ENCODE data around the gene TBC1D10B. TPM values are rescaled to one million over a fixed set of nuclear protein-coding genes. Genes with fewer than 3 reads are reported as not detected.

The TBC1D10B gene
- total RNA-seq, 6 experiments from 2014 or later, result 7.9 to 12.3 (median 10.6) TPM

- WGBS (ENCODE audit: insufficient coverage, low coverage, low lambda C conversion rate, missing lambda C conversion rate), result 41% methylated on average over 4 of the region's 8 CpGs
- H3K27ac ChIP-seq, result peak overlapping the region in 2 of 3 donors; percentile 62 to 63
- peak; percentile 56 to 73 (median 62) for ATAC-seq
- no peaks in the 10 kb centered on the region for H3K27me3 ChIP-seq
- H3K4me3 ChIP-seq, result no peak overlapping the region
- no peak for DNase-seq
- no peaks in the 10 kb centered on the region for H3K9me3 ChIP-seq
- H3K36me3 ChIP-seq, result peaks cover 0 to 4% (median 0%) of the 10 kb centered on the region in 4 donors
- TF ChIP-seq POLR2A (IDR thresholded peaks at IDR 0.05) (no peak), CTCF (IDR thresholded peaks at IDR 0.05) (no peak)
- intact Hi-C loops (cut with DNase I), result no loop called here
- H3K4me1 ChIP-seq, result peaks cover 0 to 26% (median 8%) of the 10 kb centered on the region in 4 donors
Measured at GRCh38 chr16:30401768-30402425, 31.6 kb upstream of the TBC1D10B start.

GRCh38 chr16:30399435-30400186 lies 29.3 kb upstream of the TBC1D10B start:
- Histone ChIP-seq H3K36me3 (peaks cover 0 to 4% (median 0%) of the 10 kb centered on the region in 4 donors), H3K27ac (peak overlapping the region; percentile 52 to 63 (median 62)), H3K27me3 (no peaks in the 10 kb centered on the region), H3K4me3 (peak overlapping the region; percentile 65 to 76 (median 69)), H3K4me1 (peaks cover 0 to 37% (median 8%) of the 10 kb centered on the region in 4 donors), H3K9me3 (no peaks in the 10 kb centered on the region)
- intact Hi-C loops (cut with DNase I), result no loop called here
- WGBS (ENCODE audit: insufficient coverage, low coverage, low lambda C conversion rate, missing lambda C conversion rate), result 54% methylated on average over 4 of the region's 12 CpGs
- no peak for TF ChIP-seq POLR2A (IDR thresholded peaks at IDR 0.05)
- no peak for TF ChIP-seq CTCF (IDR thresholded peaks at IDR 0.05)
- ATAC-seq, result no peak
- no peak for DNase-seq

- Histone ChIP-seq H3K9me3 (no peaks in the 10 kb centered on the region), H3K36me3 (peaks cover 0 to 4% (median 0%) of the 10 kb centered on the region in 4 donors), H3K4me1 (peaks cover 0 to 37% (median 8%) of the 10 kb centered on the region in 4 donors), H3K27me3 (no peaks in the 10 kb centered on the region), H3K4me3 (no peak overlapping the region), H3K27ac (no peak overlapping the region)
- WGBS (ENCODE audit: insufficient coverage, low coverage, low lambda C conversion rate, missing lambda C conversion rate), result 85% methylated on average over 6 of the region's 23 CpGs
- ATAC-seq (no peak), DNase-seq (no peak)
- intact Hi-C loops (cut with DNase I), result no loop called here
- no peak for TF ChIP-seq CTCF (IDR thresholded peaks at IDR 0.05)
- TF ChIP-seq POLR2A (IDR thresholded peaks at IDR 0.05), result no peak
Measured at GRCh38 chr16:30398661-30399434, 28.6 kb upstream of the TBC1D10B start.

GRCh38 chr16:30397776-30398660 lies 27.7 kb upstream of the TBC1D10B start:
- Histone ChIP-seq H3K9me3 (no peaks in the 10 kb centered on the region), H3K36me3 (peaks cover 0 to 4% (median 0%) of the 10 kb centered on the region in 4 donors), H3K27me3 (no peaks in the 10 kb centered on the region), H3K4me3 (no peak overlapping the region), H3K4me1 (peaks cover 0 to 37% (median 8%) of the 10 kb centered on the region in 4 donors), H3K27ac (no peak overlapping the region)
- intact Hi-C loops (cut with DNase I), result no loop called here
- ATAC-seq (no peak), DNase-seq (no peak)
- TF ChIP-seq CTCF (IDR thresholded peaks at IDR 0.05), result no peak
- TF ChIP-seq POLR2A (IDR thresholded peaks at IDR 0.05), result no peak
- WGBS (ENCODE audit: insufficient coverage, low coverage, low lambda C conversion rate, missing lambda C conversion rate), result 88% methylated on average over 3 of the region's 42 CpGs

All from right lobe of liver (tissue), 6 donors.